Activated CD8-positive, alpha-beta memory T cell treated with anti-CD3 and anti-CD28 coated beads, Interleukin-2, amount 50 U/mL, for 48 hours (primary cell): Measurements from ENCODE around the gene JPH3.
"Not testable (repeated sequence)": the region's sequence is repeated elsewhere in the genome, so short reads cannot be mapped to it uniquely, and the experiment has no call there.

Experiments used
- DNase-seq: peaks from one replicate; pipeline ENCODE4 v3.0.0-alpha.2; 2020

The JPH3 gene

DNA sequence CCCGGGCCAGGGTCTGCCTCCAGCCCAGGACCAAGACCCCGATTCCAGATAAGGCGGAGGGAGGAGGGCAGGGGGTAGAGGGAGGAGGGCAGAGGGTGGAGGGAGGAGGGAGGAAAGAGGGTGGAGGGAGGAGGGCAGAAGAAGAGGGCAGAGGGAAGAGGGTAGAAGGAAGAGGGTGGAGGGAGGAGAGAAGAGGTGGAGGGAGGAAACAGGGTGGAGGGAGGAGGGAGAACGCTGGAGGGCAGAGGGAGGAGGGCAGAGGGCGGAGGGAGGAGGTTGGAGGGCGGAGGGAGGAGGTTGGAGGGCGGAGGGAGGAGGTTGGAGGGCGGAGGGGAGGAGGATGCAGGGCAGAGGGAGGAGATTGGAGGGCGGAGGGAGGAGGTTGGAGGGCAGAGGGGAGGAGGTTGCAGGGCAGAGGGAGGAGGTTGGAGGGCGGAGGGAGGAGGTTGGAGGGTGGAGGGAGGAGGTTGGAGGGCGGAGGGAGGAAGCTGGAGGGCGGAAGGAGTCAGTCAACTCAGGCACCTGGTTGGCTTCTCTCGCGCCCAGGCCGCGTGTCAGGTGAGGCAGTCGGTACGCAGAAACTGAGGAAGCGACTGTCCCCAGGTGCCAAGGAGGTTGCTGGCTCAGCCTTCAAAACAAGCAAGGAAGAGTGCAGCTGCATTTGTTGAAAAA, 98.2 kb downstream of the JPH3 start:
- no peak for DNase-seq

DNA sequence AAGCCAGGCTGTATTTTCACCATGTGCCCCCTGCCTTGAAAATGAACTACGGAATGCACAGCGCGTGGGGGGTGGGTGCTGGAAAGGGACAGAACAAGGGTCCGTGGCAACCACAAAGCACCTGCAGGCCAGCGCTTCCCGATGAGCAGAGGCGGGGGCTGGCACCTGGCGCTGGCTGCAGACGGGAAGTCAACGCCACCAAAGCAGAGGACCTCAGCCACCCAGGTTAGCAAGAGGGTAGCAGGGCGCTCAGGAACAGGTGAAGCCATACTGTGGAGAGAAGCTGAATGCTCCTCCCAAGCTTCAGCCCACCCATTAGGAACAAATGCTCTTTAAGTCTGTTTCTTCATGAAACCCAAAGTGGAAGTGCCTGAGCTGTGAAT, 98.8 kb downstream of the JPH3 start:
- DNase-seq = no peak

DNA sequence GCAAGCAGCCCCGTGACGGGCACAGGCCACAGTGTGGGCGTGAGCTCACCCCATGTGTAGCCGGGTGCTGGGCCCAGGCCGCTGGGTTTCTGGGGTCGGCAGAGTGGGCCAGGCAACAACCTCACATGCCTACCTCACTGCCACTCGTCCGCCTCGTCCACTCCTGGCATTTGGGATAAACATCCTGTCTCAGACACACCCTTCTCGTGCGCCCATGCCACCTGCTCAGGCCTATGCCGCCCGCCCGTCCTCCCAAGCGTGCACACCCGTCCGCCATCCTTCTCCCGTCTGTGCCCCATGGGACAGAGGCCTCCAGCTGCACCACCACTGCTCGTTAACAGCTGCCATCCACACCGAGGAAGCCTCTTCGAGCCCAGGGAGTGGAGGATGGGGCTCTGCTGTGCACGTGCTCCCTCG, 99.2 kb downstream of the JPH3 start:
- DNase-seq = no peak

DNA sequence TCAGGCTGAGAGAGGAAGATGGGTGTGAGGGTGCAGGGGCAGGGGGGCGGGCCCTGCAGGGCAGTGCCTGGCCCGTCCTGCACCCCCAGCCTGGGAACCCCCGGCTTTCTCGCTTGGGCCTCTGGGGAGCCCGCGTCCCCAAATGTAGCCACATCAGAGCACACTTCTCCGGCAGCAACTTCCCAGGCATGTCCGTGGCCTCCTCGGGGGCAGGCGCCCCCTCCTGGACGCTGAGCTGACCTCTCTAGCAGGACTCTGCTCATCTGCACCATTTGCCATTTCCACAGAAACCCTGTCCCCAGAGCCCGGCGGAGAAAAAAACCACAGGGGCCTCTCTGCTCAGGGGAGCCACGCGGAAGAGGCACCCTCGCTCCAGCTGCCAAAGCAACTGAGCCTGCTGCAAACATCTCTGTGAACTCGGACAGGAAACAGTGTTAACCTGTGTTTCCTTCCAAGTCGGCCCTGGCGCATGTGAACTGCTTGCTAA, 100.1 kb downstream of the JPH3 start:
- peak; percentile 74 for DNase-seq

DNA sequence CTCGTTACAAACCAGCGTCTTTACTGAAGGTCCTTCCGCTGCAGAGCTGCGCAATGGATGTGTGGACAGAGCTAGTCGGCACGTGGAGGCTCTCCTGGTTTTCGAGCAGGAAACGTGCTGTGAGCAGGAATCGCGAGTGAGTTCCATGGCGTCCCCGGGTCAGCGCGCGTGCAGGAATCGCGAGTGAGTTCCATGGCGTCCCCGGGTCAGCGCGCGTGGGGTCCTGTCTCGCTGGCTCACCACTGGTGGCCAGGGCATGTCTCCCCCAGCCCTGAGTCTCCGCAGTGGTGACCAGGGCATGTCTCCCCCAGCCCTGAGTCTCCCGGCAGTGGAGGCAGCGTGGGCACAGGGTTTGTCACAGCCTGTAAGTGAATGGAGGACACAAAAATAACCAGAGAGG, 100.8 kb downstream of the JPH3 start:
- no peak for DNase-seq

DNA sequence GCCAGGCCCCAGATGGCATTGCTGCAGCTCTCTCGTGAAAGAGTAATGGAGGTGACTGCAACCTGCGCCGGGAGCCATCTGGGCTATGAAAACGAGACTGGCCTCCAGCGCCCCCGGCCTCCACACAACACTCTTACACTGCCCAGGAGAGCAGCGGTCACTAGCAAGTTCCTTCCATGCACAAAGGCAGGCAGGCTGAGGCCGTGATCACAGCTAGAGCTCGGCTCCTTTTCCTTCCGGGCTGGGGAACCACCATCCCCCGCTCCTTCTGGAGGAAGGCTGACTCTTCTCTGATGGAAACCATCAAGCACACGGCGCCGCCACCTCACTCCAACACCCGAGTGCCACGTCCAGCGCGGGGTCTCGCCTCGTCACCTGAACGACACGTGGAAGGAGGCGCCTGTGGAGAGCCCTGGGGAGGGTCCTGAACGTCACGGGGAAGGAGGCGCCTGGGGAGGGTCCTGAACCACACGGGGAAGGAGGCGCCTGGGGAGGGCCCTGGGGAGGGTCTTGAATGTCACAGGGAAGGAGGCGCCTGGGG, 101.6 kb downstream of the JPH3 start:
- DNase-seq = no peak

DNA sequence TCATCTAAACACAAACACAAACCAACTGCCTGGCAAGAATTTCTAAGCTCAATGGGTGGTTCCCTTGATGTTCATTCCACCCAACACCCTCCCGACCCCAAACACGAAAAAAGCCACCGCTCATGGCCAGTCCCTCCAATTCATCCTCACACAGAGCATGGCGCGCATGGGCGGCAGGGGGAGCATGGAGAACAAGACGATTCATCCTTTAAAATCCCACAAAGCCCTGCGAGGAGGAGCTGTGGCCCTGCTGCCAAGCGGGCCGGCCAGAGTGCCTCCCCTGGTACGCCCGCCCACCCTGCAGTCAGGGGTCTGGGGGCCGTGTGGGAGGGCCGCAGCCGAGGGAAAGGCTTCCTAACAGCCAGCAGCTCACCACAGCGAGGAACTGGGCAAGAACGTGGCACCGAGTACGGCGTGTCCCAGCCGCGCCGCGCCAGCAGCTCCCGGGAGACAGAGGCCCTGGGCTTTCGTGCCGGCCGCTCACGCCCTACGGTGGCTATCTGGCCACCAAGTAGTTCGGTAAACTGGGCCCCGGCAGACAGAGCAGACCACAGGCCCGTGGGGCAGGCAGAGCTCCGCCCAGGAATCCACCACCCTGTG, 102.5 kb downstream of the JPH3 start:
- no peak for DNase-seq

DNA sequence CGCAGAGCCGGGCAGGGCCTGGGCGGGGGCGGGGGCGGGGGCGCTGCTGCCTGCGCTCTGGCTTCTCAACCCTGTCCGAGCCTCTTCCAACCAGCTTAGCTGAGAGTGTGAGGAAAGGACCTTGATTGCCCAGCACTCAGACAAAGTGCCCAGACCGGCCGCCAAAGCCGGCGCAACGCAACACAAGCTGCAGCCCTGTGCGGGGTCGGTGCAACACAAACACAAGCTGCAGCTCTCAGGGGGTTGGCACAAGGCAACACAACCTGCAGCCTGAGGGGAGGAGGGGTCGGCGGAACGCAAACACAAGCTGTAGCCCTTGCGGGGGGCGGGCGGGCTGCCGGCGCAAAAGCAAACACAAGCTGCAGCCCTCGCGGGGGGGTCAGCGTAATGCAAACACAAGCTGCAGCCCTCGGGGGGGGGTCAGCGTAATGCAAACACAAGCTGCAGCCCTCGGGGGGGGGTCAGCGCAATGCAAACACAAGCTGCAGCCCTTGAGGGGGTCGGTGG, 103.5 kb downstream of the JPH3 start:
- no peak for DNase-seq

DNA sequence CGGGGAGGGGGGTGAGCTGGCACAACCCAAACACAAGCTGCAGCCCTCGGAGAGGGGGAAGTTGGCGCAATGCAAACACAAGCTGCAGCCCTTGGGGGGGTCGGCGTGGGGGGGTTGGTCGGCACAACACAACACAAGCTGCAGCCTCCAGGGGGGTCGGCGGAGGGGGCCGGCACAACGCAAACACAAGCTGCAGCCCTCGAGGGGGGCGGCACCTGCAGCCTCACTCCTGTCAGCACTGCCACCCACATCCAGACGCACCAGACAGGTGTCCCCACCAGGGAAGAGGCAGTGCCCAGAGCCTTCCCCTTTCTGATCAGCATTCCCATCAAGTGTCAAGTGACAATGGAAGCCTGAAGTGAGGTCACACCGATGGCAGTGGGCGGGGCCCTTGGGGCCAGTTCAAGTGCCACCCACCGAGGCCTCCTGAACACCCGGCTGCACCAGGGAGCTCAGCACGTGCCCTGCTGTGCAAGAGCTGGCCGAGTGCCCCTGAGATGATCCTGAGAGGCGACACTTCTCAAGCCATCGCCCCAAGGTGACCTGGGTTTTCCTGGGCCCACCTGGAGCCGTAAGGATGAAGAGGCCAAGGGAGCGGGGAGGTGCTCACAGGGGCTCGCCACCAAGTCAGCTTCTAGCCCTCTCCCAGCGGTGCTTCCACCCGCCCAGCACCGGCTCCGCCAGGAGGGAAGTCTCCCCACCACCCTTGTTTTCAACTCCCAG, 104.1 kb downstream of the JPH3 start:
- no peak for DNase-seq

DNA sequence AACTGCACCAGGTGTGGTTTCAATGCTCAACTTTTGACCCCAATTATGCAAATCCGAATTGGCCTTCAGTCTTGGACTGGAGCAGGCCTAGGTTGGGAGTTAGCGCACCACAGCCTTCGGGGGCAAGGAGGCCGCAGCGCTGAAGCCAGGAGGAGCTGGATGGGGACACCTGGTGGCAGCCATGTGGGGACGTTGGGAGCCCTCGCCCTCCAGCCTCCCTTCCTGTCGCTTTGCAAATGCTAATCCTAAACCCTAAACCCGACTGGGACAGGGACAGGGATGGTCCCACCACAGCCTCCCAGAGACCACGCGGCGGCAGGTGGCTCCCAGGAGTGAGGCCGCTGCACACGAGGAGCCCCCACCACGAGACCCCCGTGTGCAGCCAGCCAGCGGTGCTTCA, 104.8 kb downstream of the JPH3 start:
- no peak for DNase-seq

DNA sequence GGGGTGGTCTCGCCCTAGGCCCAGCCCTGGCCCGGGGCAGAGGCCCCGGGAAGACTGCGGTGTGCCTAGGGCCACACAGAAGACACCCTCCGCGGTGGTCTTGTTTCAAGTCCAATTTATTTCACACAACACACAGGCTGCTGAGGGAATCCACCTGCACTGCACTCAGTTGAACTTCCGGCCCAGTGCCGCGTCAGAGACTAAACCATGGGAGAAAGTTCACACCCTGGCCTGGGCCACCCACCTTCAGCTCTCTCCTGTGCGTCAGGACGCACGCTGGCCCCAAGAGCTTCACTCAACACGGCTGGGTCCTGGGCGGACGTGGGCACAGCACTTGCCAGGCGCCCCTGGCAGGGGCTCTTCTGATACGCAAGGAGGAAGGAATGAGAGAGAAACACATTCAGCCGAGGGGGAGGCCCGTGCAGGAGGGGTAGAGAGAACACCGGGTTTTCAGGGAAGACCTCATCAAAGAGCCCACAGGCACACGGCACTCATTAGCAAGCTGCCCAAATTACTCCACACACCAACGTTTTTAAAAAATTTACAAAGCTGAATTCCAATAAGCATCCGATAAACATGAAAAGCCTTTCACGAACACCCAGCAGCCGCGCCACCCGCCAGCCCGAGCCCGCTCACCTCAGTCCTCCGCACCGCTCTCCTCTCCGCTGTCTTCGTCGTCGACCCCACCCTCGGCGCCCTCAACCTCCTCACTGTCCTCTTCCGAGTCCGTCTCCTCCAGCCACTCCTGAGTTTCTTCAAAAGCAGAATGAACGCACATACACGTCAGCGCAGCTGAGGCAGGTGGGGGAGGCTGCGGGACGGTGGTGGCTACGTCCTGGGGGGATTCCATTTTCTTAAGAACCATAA, 105.6 kb downstream of the JPH3 start:
- no peak for DNase-seq

DNA sequence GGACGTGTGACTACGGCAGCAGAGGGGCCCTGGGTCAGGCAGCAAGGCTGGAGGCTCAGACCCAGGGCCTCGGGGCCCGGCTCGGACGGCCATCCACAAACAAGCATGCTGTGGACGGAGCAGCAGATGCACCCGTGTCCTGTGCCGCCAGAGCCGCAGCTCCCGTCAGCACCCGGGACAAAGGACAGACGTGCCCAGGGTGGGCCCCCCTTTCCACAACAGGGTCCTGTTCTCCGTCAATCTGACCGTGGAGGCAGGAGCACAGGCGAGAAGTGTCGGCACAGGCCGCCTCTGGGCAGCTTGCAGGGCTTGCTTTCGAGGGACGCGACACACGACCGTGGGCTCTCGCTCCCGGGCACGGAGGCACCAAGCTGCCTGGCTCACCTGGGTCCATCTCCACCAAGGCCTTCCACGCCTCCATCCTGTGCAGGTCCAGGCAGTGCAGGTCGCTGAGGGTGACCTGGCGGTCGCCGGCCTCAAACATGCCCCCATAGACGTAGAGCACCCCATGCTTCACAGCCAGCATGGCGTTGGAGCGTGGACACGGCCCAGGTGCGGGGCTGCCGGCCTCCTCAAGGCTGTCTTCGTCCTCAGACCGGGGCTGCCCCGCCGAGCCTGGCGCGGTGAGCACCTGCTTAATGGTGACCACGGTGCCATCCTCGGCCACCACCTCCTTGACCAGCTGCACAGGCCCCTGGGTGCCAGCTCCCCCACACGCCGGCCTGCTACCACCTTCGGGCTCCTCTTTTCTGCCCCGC, 106.8 kb downstream of the JPH3 start:
- no peak for DNase-seq

DNA sequence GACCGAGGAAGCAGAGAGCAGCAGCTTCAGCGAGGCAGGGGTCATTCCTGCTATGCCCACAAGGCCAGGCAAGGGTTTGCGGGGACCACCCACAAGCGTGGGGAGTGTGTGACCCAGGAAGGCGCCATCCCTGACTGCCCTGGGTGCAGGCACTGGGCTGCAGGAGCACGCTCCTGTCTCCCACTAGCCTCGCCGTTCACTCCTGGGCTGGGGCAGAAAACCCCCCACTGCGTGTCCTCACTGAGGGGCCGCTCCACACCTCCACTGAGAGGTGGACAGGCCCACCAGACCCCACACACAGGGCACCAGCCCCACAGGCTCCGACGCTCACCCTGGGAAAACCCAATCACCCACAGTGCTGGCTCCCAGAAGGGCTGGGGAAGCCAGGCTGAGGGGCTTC, 107.4 kb downstream of the JPH3 start:
- DNase-seq = no peak

DNA sequence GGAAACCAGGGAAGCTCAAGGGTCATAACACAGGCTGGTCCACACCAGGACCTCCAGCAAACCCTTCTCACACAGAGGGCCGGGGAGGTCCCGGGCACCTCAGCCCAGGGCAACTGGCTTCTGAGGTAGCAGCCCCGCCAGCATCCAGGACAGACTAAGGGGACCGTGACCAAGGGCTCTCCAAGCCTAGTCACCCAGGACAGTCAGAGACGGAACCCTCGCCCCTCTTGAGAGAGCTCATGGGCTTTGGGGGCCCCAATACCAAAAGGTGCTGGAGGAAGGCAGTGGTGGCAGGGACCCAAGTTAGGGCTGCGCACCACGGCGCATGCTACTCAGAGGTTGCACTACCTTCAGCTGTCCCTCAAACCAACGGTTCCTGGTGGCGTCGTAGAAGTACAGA, 108.6 kb downstream of the JPH3 start:
- DNase-seq = no peak

DNA sequence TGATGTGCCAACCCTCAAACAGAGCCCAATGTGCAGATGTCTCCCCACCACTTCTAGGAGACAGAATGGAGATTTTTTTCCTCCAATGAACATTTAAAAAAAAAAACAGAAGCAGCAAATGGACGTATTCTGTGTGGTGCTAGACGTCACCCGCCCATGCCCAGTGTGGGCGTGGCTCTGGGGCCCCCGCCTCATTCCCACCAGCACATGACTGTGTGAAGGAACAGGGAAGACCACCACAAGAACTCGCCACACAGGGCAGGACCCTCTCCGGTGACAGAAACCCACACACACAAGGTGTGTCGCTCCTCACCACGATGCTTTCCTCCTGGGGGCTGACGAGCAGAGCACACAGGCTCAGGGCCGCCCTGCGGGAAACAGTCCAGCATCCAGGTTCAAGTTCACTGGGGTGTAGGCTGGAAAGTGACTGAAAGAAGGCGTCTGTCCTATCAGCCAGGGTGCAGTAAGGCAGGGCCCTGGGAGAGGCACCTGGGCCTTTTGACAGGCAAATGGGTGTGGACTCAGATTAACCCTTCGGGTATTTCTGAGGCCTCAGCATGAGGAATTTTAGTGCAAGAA, 110.0 kb downstream of the JPH3 start:
- DNase-seq = no peak

DNA sequence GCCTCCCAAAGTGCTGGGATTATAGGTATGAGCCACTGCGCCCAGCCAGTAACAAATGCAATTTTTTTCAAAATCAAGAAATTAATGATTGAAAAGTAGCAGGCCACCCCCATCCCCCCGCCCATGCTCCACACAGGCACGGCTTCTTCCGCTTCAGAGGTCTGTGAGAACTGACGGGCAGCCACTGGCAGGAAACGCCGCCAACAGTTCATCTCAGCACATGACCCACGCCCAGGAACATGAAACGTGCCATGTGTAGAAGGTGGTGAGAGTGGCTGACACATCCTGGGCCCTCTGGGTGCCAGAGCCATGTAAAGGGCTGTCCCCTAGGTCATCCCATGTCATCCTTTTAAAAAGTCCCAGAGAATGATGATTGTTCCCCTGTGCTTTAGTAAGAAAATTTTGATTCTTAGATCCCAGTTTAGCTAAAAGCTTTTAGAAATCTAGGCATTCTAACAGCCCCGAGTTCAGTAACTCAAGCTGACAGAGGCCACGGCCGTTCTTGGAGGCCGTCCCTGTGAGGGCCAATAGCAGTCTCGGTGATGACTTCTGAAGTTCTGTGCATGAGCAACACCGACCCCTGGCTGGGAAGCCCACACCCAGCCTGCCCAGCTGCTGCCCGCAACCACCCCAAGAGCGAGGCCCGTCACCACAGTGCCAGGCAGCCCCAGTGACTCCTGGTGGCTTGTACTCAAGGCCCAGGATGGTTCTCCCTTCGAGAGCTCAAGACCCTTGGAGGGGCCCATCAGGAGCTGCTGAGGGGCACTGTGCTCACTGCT, 111.3 kb downstream of the JPH3 start:
- DNase-seq = no peak

DNA sequence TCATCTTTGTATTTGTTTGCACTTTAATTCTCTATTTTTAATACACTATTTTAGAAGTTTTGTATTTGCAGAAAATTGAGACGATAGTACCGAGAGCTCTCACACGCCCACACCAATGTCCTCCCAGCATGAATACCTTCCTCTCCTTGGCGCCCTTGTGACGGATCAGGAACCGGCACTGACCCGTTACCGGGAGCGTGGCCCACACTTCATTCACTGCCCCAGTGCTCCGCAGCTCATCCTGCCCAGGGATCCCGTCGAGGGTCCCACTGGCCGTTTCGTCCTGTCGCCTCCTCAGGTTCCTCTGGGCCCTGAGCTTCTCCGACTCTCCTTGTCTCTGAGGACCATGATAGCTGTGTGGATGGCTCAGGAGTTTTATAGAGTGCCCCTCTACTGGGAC, 112.9 kb downstream of the JPH3 start:
- DNase-seq = no peak

DNA sequence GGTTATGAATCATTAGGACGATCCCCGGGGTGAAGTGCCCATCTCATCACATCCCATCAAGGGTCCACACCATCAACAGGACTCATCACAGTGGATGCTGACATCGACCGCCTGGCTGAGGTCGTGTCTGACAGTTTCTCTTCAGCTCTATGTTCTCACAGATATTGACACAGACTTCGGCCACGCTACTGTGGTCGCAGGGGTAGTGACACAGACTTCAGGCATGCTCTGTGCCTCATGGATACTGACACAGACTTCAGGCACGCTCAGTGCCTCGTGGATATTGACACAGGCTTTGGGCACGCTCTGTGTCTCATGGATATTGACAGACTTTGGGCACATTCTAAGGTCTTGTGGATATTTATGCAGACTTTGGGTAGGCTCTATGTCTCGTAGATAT, 113.3 kb downstream of the JPH3 start:
- no peak for DNase-seq

DNA sequence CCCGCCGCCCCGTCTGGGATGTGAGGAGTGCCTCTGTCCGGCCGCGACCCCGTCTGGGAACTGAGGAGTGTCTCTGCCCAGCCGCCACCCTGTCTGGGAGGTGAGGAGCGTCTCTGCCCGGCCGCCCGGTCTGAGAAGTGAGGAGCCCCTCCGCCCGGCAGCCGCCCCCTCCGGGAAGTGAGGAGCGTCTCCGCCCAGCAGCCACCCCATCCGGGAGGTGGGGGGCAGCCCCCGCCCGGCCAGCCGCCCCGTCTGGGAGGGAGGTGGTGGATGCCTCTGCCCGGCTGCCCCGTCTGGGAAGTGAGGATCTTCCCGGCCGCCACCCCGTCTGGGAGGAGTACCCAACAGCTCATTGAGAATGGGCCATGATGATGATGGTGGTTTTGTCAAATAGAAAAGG, 116.5 kb downstream of the JPH3 start:
- not testable (repeated sequence) for DNase-seq

DNA sequence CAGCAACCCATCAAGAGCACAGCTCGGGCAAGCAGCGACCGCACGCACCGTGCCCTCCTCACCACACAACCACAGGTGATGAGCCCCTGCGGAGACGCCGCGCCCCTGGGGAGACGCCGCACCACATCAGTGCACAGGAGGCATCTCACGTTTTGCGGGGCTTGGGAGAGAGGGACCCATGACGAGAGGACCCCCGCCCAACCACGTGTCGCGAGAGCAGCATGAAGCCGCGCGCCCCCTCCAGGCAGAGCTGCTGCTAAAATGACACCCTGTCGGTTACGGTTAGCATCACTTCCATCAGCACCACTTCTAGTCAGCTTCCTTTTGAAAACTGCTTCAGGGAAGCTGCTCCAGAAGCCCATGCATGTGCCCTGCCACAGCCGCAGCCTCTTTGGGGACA, 118.1 kb downstream of the JPH3 start:
- no peak for DNase-seq
